ENCODE measurements around the gene CLASP1. TPM values are rescaled to one million over a fixed set of nuclear protein-coding genes. Genes with fewer than 3 reads are reported as not detected.

The CLASP1 gene
- total RNA-seq, 1 experiment from 2014 or later, result 46.1 TPM

GRCh38 chr2:121527009-121527682, 122.1 kb downstream of the CLASP1 start:
- Mint-ChIP-seq H3K9me3 (ENCODE audit: unreplicated experiment) (no peaks in the 10 kb centered on the region), H3K27ac (ENCODE audit: unreplicated experiment) (no peak overlapping the region), H3K27me3 (ENCODE audit: insufficient read depth, unreplicated experiment) (no peaks in the 10 kb centered on the region), H3K4me1 (ENCODE audit: low read depth, unreplicated experiment) (peaks cover 13% of the 10 kb centered on the region), H3K36me3 (ENCODE audit: insufficient read depth, unreplicated experiment) (peaks cover 42% of the 10 kb centered on the region), H3K4me3 (ENCODE audit: unreplicated experiment) (no peak overlapping the region)
- Histone ChIP-seq H3K4me1 (peaks cover under 1% of the 10 kb centered on the region), H3K27me3 (replicated peaks; ENCODE audit: control insufficient read depth, insufficient read depth, low read length) (no peaks in the 10 kb centered on the region), H3K36me3 (ENCODE audit: control insufficient read depth, insufficient read depth, low read length) (no peaks in the 10 kb centered on the region), H3K9me3 (no peaks in the 10 kb centered on the region), H3K4me3 (ENCODE audit: low read depth, low read length) (no peak overlapping the region)
- ChIA-PET POLR2A (no interaction called here), CTCF (no interaction called here)
- intact Hi-C loops (cut with micrococcal nuclease; ENCODE audit: unreplicated experiment), result no loop called here
- no peak for DNase-seq
- BruUV-seq (replicated peaks), result no TSS peak
- TF ChIP-seq CTCF (IDR thresholded peaks at IDR 0.05; ENCODE audit: insufficient read depth in 1 of 2, low read depth in 1 of 2, low read length in 1 of 2, severe bottlenecking in 1 of 2, unreplicated experiment in 1 of 2), result no peak

GRCh38 chr2:121524685-121525425, 124.4 kb downstream of the CLASP1 start:
- Histone ChIP-seq H3K4me1 (no peaks in the 10 kb centered on the region), H3K9me3 (no peaks in the 10 kb centered on the region), H3K27me3 (replicated peaks; ENCODE audit: control insufficient read depth, insufficient read depth, low read length) (no peaks in the 10 kb centered on the region), H3K4me3 (ENCODE audit: low read depth, low read length) (no peak overlapping the region), H3K36me3 (ENCODE audit: control insufficient read depth, insufficient read depth, low read length) (peaks cover 1% of the 10 kb centered on the region; the same call in 1 of the 2 replicates)
- ChIA-PET POLR2A (interaction anchor here (0.5 kb wide), 1 partner anchor 17 kb away, joined by 5 read pairs; no protein-coding TSS in a partner anchor), CTCF (no interaction called here)
- BruUV-seq (replicated peaks), result no TSS peak
- DNase-seq, result no peak
- Mint-ChIP-seq H3K4me1 (ENCODE audit: low read depth, unreplicated experiment) (peaks cover 13% of the 10 kb centered on the region), H3K4me3 (ENCODE audit: unreplicated experiment) (no peak overlapping the region), H3K27me3 (ENCODE audit: insufficient read depth, unreplicated experiment) (no peaks in the 10 kb centered on the region), H3K36me3 (ENCODE audit: insufficient read depth, unreplicated experiment) (peaks cover 32% of the 10 kb centered on the region), H3K27ac (ENCODE audit: unreplicated experiment) (no peak overlapping the region), H3K9me3 (ENCODE audit: unreplicated experiment) (no peaks in the 10 kb centered on the region)
- no peak for TF ChIP-seq CTCF (IDR thresholded peaks at IDR 0.05; ENCODE audit: insufficient read depth in 1 of 2, low read depth in 1 of 2, low read length in 1 of 2, severe bottlenecking in 1 of 2, unreplicated experiment in 1 of 2)
- intact Hi-C loops (cut with micrococcal nuclease; ENCODE audit: unreplicated experiment), result no loop called here

- peaks cover 52% of the 10 kb centered on the region for H3K36me3 Mint-ChIP-seq (ENCODE audit: insufficient read depth, unreplicated experiment)
- Histone ChIP-seq H3K4me1 (no peaks in the 10 kb centered on the region), H3K4me3 (ENCODE audit: low read depth, low read length) (no peak overlapping the region), H3K27me3 (replicated peaks; ENCODE audit: control insufficient read depth, insufficient read depth, low read length) (no peaks in the 10 kb centered on the region), H3K36me3 (ENCODE audit: control insufficient read depth, insufficient read depth, low read length) (peaks cover 1% of the 10 kb centered on the region), H3K9me3 (no peaks in the 10 kb centered on the region)
- no peak for DNase-seq
- BruUV-seq (replicated peaks), result no TSS peak
- no peaks in the 10 kb centered on the region for H3K4me1 Mint-ChIP-seq (ENCODE audit: low read depth, unreplicated experiment)
- ChIA-PET POLR2A (interaction anchor here (1.3 kb wide), 1 partner anchor 9 kb away, joined by 4 read pairs; the partner anchor contains the start of gene RNU4ATAC), CTCF (no interaction called here)
- no peaks in the 10 kb centered on the region for H3K9me3 Mint-ChIP-seq (ENCODE audit: unreplicated experiment)
- H3K4me3 Mint-ChIP-seq (ENCODE audit: unreplicated experiment), result no peak overlapping the region
- no peak for TF ChIP-seq CTCF (IDR thresholded peaks at IDR 0.05; ENCODE audit: insufficient read depth in 1 of 2, low read depth in 1 of 2, low read length in 1 of 2, severe bottlenecking in 1 of 2, unreplicated experiment in 1 of 2)
- intact Hi-C loops (cut with micrococcal nuclease; ENCODE audit: unreplicated experiment), result no loop called here
- H3K27ac Mint-ChIP-seq (ENCODE audit: unreplicated experiment), result no peak overlapping the region
- no peaks in the 10 kb centered on the region for H3K27me3 Mint-ChIP-seq (ENCODE audit: insufficient read depth, unreplicated experiment)
Observed at GRCh38 chr2:121521359-121521758, 127.9 kb downstream of the CLASP1 start.
